Measurements from ENCODE around the gene CKM.

Gene CKM

DNA sequence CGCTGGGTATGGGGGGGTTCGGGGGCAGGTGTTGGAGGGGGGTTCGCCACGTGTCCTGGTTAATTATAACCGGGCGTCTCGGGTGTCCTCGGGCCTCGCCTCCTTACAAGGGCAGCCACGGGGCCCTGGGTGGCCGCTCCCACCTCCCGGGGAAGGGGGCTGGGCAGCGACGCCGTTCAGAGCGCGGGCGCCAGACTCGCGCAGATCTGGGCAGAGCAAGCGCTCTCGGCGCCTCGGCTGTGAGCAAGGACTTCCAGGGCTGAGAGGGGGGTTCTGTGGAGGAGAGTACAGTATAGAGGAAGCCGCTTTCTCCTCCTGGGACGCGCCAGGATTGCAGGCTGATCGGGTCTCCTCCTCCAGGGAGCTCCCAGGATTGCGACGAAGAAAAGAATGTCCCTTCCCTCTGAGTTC, 1.0 kb upstream of the CKM start:
- TF ChIP-seq GABPA (IDR thresholded peaks at IDR 0.05; ENCODE audit: low read depth): no peak
- TF ChIP-seq SPI1 (IDR thresholded peaks at IDR 0.05; ENCODE audit: borderline replicate concordance, low read depth): no peak
- no peak for TF ChIP-seq POLR2AphosphoS5 (IDR thresholded peaks at IDR 0.05; ENCODE audit: low read depth)
- Histone ChIP-seq H3K27ac (replicated peaks) (no peak overlapping the region), H3K27me3 (ENCODE audit: insufficient read depth, poor library complexity, severe bottlenecking) (peaks cover 21% of the 10 kb centered on the region), H3K4me3 (replicated peaks; ENCODE audit: insufficient read depth, low read length) (0 out of 2 replicates have a peak overlapping the region, but pooled peaks have one; percentile 4)
- DNase-seq (ENCODE audit: low read depth in 1 of 2, low spot score in 1 of 2): no peak

DNA sequence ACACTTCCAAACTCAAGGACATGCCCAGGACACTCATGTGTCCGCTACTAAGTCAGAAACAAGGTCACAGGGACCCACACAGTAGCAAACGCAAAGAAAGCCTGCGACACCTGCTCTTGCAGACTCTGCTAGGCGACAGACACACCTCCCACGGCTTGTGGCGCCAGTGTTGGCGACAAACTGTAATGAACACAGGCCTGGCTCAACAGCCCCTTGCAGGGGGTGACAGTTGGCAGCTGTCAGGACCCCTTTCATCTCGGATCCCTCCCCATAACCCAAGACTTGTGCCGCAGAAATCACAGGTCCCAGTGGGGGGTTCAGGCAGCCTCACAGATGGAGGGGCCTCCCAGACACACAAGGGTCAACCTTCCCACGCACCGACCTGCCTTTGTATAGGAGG, 364 bp downstream of the CKM start:
- TF ChIP-seq, protein P1, sequence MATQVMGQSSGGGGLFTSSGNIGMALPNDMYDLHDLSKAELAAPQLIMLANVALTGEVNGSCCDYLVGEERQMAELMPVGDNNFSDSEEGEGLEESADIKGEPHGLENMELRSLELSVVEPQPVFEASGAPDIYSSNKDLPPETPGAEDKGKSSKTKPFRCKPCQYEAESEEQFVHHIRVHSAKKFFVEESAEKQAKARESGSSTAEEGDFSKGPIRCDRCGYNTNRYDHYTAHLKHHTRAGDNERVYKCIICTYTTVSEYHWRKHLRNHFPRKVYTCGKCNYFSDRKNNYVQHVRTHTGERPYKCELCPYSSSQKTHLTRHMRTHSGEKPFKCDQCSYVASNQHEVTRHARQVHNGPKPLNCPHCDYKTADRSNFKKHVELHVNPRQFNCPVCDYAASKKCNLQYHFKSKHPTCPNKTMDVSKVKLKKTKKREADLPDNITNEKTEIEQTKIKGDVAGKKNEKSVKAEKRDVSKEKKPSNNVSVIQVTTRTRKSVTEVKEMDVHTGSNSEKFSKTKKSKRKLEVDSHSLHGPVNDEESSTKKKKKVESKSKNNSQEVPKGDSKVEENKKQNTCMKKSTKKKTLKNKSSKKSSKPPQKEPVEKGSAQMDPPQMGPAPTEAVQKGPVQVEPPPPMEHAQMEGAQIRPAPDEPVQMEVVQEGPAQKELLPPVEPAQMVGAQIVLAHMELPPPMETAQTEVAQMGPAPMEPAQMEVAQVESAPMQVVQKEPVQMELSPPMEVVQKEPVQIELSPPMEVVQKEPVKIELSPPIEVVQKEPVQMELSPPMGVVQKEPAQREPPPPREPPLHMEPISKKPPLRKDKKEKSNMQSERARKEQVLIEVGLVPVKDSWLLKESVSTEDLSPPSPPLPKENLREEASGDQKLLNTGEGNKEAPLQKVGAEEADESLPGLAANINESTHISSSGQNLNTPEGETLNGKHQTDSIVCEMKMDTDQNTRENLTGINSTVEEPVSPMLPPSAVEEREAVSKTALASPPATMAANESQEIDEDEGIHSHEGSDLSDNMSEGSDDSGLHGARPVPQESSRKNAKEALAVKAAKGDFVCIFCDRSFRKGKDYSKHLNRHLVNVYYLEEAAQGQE (IDR thresholded peaks at IDR 0.05; ENCODE audit: insufficient replicate concordance, low read depth): no peak
- TF ChIP-seq POLR2AphosphoS5 (IDR thresholded peaks at IDR 0.05; ENCODE audit: low read depth) (no peak), SPI1 (IDR thresholded peaks at IDR 0.05; ENCODE audit: borderline replicate concordance, low read depth) (no peak), GABPA (IDR thresholded peaks at IDR 0.05; ENCODE audit: low read depth) (no peak)
- TF ChIP-seq, protein P2, sequence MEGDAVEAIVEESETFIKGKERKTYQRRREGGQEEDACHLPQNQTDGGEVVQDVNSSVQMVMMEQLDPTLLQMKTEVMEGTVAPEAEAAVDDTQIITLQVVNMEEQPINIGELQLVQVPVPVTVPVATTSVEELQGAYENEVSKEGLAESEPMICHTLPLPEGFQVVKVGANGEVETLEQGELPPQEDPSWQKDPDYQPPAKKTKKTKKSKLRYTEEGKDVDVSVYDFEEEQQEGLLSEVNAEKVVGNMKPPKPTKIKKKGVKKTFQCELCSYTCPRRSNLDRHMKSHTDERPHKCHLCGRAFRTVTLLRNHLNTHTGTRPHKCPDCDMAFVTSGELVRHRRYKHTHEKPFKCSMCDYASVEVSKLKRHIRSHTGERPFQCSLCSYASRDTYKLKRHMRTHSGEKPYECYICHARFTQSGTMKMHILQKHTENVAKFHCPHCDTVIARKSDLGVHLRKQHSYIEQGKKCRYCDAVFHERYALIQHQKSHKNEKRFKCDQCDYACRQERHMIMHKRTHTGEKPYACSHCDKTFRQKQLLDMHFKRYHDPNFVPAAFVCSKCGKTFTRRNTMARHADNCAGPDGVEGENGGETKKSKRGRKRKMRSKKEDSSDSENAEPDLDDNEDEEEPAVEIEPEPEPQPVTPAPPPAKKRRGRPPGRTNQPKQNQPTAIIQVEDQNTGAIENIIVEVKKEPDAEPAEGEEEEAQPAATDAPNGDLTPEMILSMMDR (IDR thresholded peaks at IDR 0.05; ENCODE audit: insufficient read depth, low read length): no peak
- Histone ChIP-seq H3K27me3 (ENCODE audit: insufficient read depth, poor library complexity, severe bottlenecking) (peaks cover 21% of the 10 kb centered on the region), H3K27ac (replicated peaks) (no peak overlapping the region), H3K4me3 (replicated peaks; ENCODE audit: insufficient read depth, low read length) (no peak overlapping the region)
- no peak for DNase-seq (ENCODE audit: low read depth in 1 of 2, low spot score in 1 of 2)

DNA sequence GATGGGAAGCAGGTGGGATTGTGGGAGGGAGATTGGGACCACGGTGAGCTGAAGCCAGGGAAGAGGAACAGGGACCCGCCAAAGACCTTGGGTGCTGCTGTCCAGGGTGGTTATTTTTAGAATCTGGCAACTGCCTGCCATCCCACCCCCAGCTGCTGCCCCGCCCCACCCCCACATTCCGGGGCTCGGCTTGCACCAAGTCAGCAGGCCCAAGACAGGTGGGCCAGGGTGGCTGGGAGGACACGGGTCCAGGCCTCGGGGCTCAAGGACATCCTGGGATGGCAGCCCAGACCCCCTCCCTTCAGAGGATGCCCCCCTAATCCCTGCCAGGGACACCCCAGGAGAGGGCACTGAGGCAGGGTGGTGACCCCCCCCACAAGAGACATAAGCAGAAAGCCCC, 827 bp downstream of the CKM start:
- no peak for TF ChIP-seq GABPA (IDR thresholded peaks at IDR 0.05; ENCODE audit: low read depth)
- TF ChIP-seq, protein P2 (IDR thresholded peaks at IDR 0.05; ENCODE audit: insufficient read depth, low read length): no peak
- no peak for TF ChIP-seq SPI1 (IDR thresholded peaks at IDR 0.05; ENCODE audit: borderline replicate concordance, low read depth)
- TF ChIP-seq, protein P1 (IDR thresholded peaks at IDR 0.05; ENCODE audit: insufficient replicate concordance, low read depth): no peak
- TF ChIP-seq POLR2AphosphoS5 (IDR thresholded peaks at IDR 0.05; ENCODE audit: low read depth): no peak
- Histone ChIP-seq H3K27me3 (ENCODE audit: insufficient read depth, poor library complexity, severe bottlenecking) (peaks cover 23% of the 10 kb centered on the region), H3K4me3 (replicated peaks; ENCODE audit: insufficient read depth, low read length) (no peak overlapping the region), H3K27ac (replicated peaks) (no peak overlapping the region)
- no peak for DNase-seq (ENCODE audit: low read depth in 1 of 2, low spot score in 1 of 2)

DNA sequence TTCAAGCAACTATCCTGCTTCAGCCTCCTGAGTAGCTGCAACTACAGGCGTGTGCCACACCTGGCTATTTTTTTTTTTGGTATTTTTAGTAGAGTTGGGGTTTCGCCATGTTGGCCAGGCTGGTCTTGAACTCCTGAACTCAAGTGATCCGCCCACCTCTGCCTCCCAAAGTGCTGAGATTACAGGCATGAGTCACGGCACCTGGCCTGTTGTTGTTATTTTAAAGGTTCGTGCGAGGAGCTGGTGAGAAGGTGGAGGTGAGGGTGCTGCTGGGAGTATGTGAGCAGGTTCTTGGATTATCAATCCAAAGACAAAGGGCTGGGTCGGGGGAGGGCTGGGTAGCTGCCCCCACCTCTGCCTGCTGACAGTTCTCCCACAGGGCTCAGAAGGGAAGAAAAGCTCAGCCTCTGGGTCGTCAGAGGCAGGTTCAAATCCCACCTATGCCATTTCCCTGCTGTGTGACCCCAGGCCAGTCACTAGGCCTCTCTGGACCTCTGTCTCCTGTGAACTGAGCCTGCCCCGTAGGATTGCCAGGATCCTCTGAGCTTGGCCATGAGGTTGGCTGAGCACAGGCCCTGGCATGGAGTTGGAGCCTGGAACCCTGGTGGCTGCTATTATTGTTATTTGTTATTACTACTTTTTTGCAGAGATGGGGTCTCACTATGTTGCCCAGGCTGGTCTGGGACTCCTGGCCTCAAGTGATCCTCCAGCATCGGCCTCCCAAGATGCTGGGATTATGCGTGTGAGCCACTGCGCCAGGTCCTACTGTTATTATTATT, 1.5 kb downstream of the CKM start:
- Histone ChIP-seq H3K4me3 (replicated peaks; ENCODE audit: insufficient read depth, low read length) (no peak overlapping the region), H3K27ac (replicated peaks) (no peak overlapping the region), H3K27me3 (ENCODE audit: insufficient read depth, poor library complexity, severe bottlenecking) (peaks cover 24% of the 10 kb centered on the region)
- DNase-seq (ENCODE audit: low read depth in 1 of 2, low spot score in 1 of 2): no peak
- TF ChIP-seq POLR2AphosphoS5 (IDR thresholded peaks at IDR 0.05; ENCODE audit: low read depth): no peak
- TF ChIP-seq, protein P1 (IDR thresholded peaks at IDR 0.05; ENCODE audit: insufficient replicate concordance, low read depth): no peak
- TF ChIP-seq, protein P2 (IDR thresholded peaks at IDR 0.05; ENCODE audit: insufficient read depth, low read length): no peak
